PFSK-1 (cell line): ENCODE results near the gene HMX1.

ENCODE experiments used
- FOXP2 ChIP-seq: optimal IDR thresholded peaks from 2 replicates; pipeline ENCODE3; 2011; ENCODE audit warnings: borderline replicate concordance, control low read depth, inconsistent platforms; ENCODE audit not compliant: insufficient read depth; ENCODE audit errors: extremely low read length, extremely low read depth
- POLR2AphosphoS5 ChIP-seq: IDR thresholded peaks from 2 replicates; pipeline ENCODE4 v1.6.1; 2012; ENCODE audit warnings: low read depth, mild to moderate bottlenecking, control low read depth, low read length, moderate library complexity
- REST ChIP-seq, 2 experiments: IDR thresholded peaks; 2 replicates each; pipeline versions ENCODE4 v1.6.1 to v1.8.0; 2011 to 2012; ENCODE audit warnings: low read depth in 2 of 2, low read length in 2 of 2, control low read depth in 1 of 2, inconsistent platforms in 1 of 2, mild to moderate bottlenecking in 1 of 2, moderate library complexity in 1 of 2; ENCODE audit not compliant: insufficient read depth in 1 of 2
- SIN3A ChIP-seq: IDR thresholded peaks from 2 replicates; pipeline ENCODE4 v1.6.1; 2012; ENCODE audit warnings: mild to moderate bottlenecking, low read length, moderate library complexity, borderline replicate concordance; ENCODE audit not compliant: insufficient read depth
- TAF1 ChIP-seq: IDR thresholded peaks from 2 replicates; pipeline ENCODE4 v1.6.1; 2012; ENCODE audit warnings: low read length, control low read depth, borderline replicate concordance; ENCODE audit not compliant: insufficient read depth

HMX1 gene

GRCh38 chr4:8850074-8850829 lies 21.4 kb downstream of the HMX1 start:
- TF ChIP-seq POLR2AphosphoS5 (no peak), FOXP2 (no peak), SIN3A (no peak), TAF1 (no peak), REST (IDR thresholded peaks at IDR 0.05; ENCODE audit: insufficient read depth in 1 of 2, low read depth in 2 of 2, low read length in 2 of 2) (no peak)

- TF ChIP-seq REST (IDR thresholded peaks at IDR 0.05; ENCODE audit: insufficient read depth in 1 of 2, low read depth in 2 of 2, low read length in 2 of 2) (no peak), FOXP2 (no peak), POLR2AphosphoS5 (no peak), TAF1 (no peak), SIN3A (no peak)
Measured at GRCh38 chr4:8849266-8850073, 22.2 kb downstream of the HMX1 start.

GRCh38 chr4:8848507-8849265 lies 23.0 kb downstream of the HMX1 start:
- TF ChIP-seq POLR2AphosphoS5 (no peak), SIN3A (no peak), FOXP2 (no peak), TAF1 (no peak), REST (IDR thresholded peaks at IDR 0.05; ENCODE audit: insufficient read depth in 1 of 2, low read depth in 2 of 2, low read length in 2 of 2) (no peak)

GRCh38 chr4:8847764-8848163 lies 23.9 kb downstream of the HMX1 start:
- TF ChIP-seq FOXP2 (no peak), TAF1 (no peak), REST (IDR thresholded peaks at IDR 0.05; ENCODE audit: insufficient read depth in 1 of 2, low read depth in 2 of 2, low read length in 2 of 2) (no peak), POLR2AphosphoS5 (no peak), SIN3A (no peak)
